ENCODE data around the gene ANO1. TPM values are rescaled to one million over a fixed set of nuclear protein-coding genes. Genes with fewer than 3 reads are reported as not detected.

The ANO1 gene
- total RNA-seq, 4 donors from 2014 or later, result 5.1 to 17.5 (median 14.5) TPM

- WGBS, 2 donors, result 70 to 73% methylated on average over 28 to 29 of the region's 29 CpGs
- no peak for DNase-seq
- Histone ChIP-seq H3K36me3 (peaks cover 0 to 24% (median 8%) of the 10 kb centered on the region in 3 donors), H3K27me3 (no peaks in the 10 kb centered on the region), H3K9me3 (no peaks in the 10 kb centered on the region), H3K4me3 (peak overlapping the region; percentile 77 to 95 (median 86)), H3K27ac (peak overlapping the region; percentile 91 to 98 (median 95)), H3K4me1 (peaks cover 10 to 43% (median 17%) of the 10 kb centered on the region in 3 donors)
- intact Hi-C loops (cut with DNase I), result no loop called here
- TF ChIP-seq CTCF (IDR thresholded peaks at IDR 0.05) (no peak), POLR2A (IDR thresholded peaks at IDR 0.05) (no peak)
Measured at GRCh38 chr11:70201882-70202861, 124.1 kb downstream of the ANO1 start.

GRCh38 chr11:70202920-70203750, 125.0 kb downstream of the ANO1 start, which contains the start of gene FADD:
Gene FADD, plus strand, starts transcription at chr11:70203296. Its CDS starts 164 bp downstream, at chr11:70203460.
- WGBS, 2 donors, result 0% methylated on average over 12 to 26 of the region's 91 CpGs
- peak; percentile 30 for DNase-seq
- intact Hi-C loops (cut with DNase I), result no loop called here
- Histone ChIP-seq H3K27ac (peak within 1 kb of the TSS; percentile 91 to 98 (median 95)), H3K4me1 (peaks cover 10 to 52% (median 17%) of the 10 kb centered on the region in 3 donors), H3K36me3 (peaks cover 0 to 33% (median 15%) of the 10 kb centered on the region in 3 donors), H3K4me3 (peak within 1 kb of the TSS; percentile 77 to 95 (median 86)), H3K9me3 (no peaks in the 10 kb centered on the region), H3K27me3 (no peaks in the 10 kb centered on the region)
- peak in 1 of 6 experiments; percentile 31 for TF ChIP-seq CTCF (IDR thresholded peaks at IDR 0.05)
- TF ChIP-seq POLR2A (IDR thresholded peaks at IDR 0.05), result peak in 3 of 4 donors; percentile 81 to 84 (median 81)

- Histone ChIP-seq H3K27ac (peak overlapping the region; percentile 91 to 98 (median 95)), H3K9me3 (no peaks in the 10 kb centered on the region), H3K36me3 (peaks cover 0 to 41% (median 15%) of the 10 kb centered on the region in 3 donors), H3K4me3 (peak overlapping the region; percentile 77 to 95 (median 86)), H3K27me3 (no peaks in the 10 kb centered on the region), H3K4me1 (peaks cover 10 to 52% (median 17%) of the 10 kb centered on the region in 3 donors)
- intact Hi-C loops (cut with DNase I), result no loop called here
- peak; percentile 21 for DNase-seq
- 1 to 4% methylated on average over 14 to 16 of the region's 30 CpGs for WGBS, 2 donors
- no peak for TF ChIP-seq CTCF (IDR thresholded peaks at IDR 0.05)
Measured at GRCh38 chr11:70203751-70204465, 125.8 kb downstream of the ANO1 start.

GRCh38 chr11:70204466-70204799, 126.3 kb downstream of the ANO1 start:
- Histone ChIP-seq H3K27ac (peak overlapping the region; percentile 91 to 98 (median 95)), H3K36me3 (peaks cover 0 to 46% (median 15%) of the 10 kb centered on the region in 3 donors), H3K4me1 (peaks cover 10 to 52% (median 17%) of the 10 kb centered on the region in 3 donors), H3K4me3 (peak overlapping the region; percentile 77 to 95 (median 86)), H3K9me3 (no peaks in the 10 kb centered on the region), H3K27me3 (no peaks in the 10 kb centered on the region)
- DNase-seq, result no peak
- TF ChIP-seq CTCF (IDR thresholded peaks at IDR 0.05), result no peak
- no peak for TF ChIP-seq POLR2A (IDR thresholded peaks at IDR 0.05)
- 16 to 29% methylated on average over 2 to 3 of the region's 4 CpGs for WGBS, 2 donors
- intact Hi-C loops (cut with DNase I), result no loop called here
